OCI-LY3 (cell line): Measurements from ENCODE around the gene BABAM1.

Experiments
- H2AFZ ChIP-seq: fragments of 200-600, 300-600 bp; shearing (Covaris generic); 2 replicates; pipeline ENCODE4 v1.6.0; 2014; ENCODE audit warnings: antibody characterized with exemption, low read depth, low read length
- H3K27ac ChIP-seq: fragments of 200-600, 300-600 bp; sonication (generic); 2 replicates; pipeline ENCODE4 v1.5.1; 2014; ENCODE audit warnings: mild to moderate bottlenecking, low read length, moderate library complexity, mixed read lengths
- H3K27me3 ChIP-seq: fragments of 200-600, 300-600 bp; sonication (generic); 2 replicates; pipeline ENCODE4 v1.6.1; 2014; ENCODE audit warnings: low read depth, low read length, mixed read lengths
- H3K36me3 ChIP-seq: fragments of 200-600, 300-600 bp; sonication (generic); replicated peaks from 2 replicates; pipeline ENCODE3; 2014; ENCODE audit warnings: low read depth, low read length, mixed read lengths
- H3K4me1 ChIP-seq: fragments of 300-600, 200-600 bp; sonication (generic); 2 replicates; pipeline ENCODE4 v1.6.1; 2014; ENCODE audit warnings: low read length, mixed read lengths
- H3K4me2 ChIP-seq: fragments of 200-600, 300-600 bp; sonication (generic); 2 replicates; pipeline ENCODE4 v1.6.1; 2014; ENCODE audit warnings: low read length, mixed read lengths
- H3K4me3 ChIP-seq: fragments of 300-600, 200-600 bp; sonication (generic); 2 replicates; pipeline ENCODE4 v1.5.1; 2014; ENCODE audit warnings: antibody characterized with exemption, mild to moderate bottlenecking, low read length, moderate library complexity
- H3K79me2 ChIP-seq: fragments of 300-600, 200-600 bp; shearing (Covaris generic); 2 replicates; pipeline ENCODE4 v1.6.1; 2014; ENCODE audit warnings: mild to moderate bottlenecking, low read length, mixed read lengths
- H3K9ac ChIP-seq: fragments of 300-600, 200-600 bp; shearing (Covaris generic); 2 replicates; pipeline ENCODE4 v1.6.0; 2014; ENCODE audit warnings: mild to moderate bottlenecking, low read length, moderate library complexity
- H3K9me3 ChIP-seq: fragments of 200-600, 300-600 bp; shearing (Covaris generic); 2 replicates; pipeline ENCODE4 v1.6.1; 2014; ENCODE audit warnings: low read length, mixed read lengths; ENCODE audit not compliant: insufficient read depth
- H4K20me1 ChIP-seq: fragments of 200-600, 300-600 bp; sonication (generic); 2 replicates; pipeline ENCODE4 v1.6.1; 2016; ENCODE audit warnings: low read length, mixed read lengths; ENCODE audit not compliant: insufficient read depth
- CTCF ChIP-seq: fragments of 200-600, 300-600 bp; sonication (generic); IDR thresholded peaks from 2 replicates; pipeline ENCODE4 v1.5.1; 2014; ENCODE audit warnings: antibody characterized with exemption, low read length, low read depth
- EZH2phosphoT487 ChIP-seq: fragments of 200-600 bp; shearing (Covaris generic); IDR thresholded peaks from 2 replicates; pipeline ENCODE4 v1.6.1; 2018; ENCODE audit warnings: antibody characterized with exemption, mixed run types, low read depth

BABAM1 gene

GRCh38 chr19:17240826-17241399 is 26.3 kb upstream of the BABAM1 start:
- Histone ChIP-seq H3K36me3 (peaks cover 3% of the 10 kb centered on the region), H2AFZ (no peak overlapping the region), H3K4me2 (no peak overlapping the region), H3K4me3 (no peak overlapping the region), H3K9ac (no peak overlapping the region), H4K20me1 (peaks cover 16% of the 10 kb centered on the region; the same call in 1 of the 2 replicates), H3K27ac (no peak overlapping the region), H3K79me2 (peaks cover 27% of the 10 kb centered on the region; the same call in 1 of the 2 replicates), H3K9me3 (no peaks in the 10 kb centered on the region), H3K27me3 (no peaks in the 10 kb centered on the region), H3K4me1 (peaks cover 14% of the 10 kb centered on the region; the same call in 1 of the 2 replicates)
- TF ChIP-seq CTCF, result no peak
- TF ChIP-seq EZH2phosphoT487, result no peak

GRCh38 chr19:17242431-17243208 is 24.6 kb upstream of the BABAM1 start:
- peaks cover 16% of the 10 kb centered on the region; the same call in 1 of the 2 replicates for H4K20me1 ChIP-seq
- peaks cover 18% of the 10 kb centered on the region for H3K4me1 ChIP-seq
- H3K36me3 ChIP-seq, result peaks cover 3% of the 10 kb centered on the region
- no peak for TF ChIP-seq EZH2phosphoT487
- no peak for TF ChIP-seq CTCF
- no peak overlapping the region for H3K9ac ChIP-seq
- H2AFZ ChIP-seq, result no peak overlapping the region
- H3K27me3 ChIP-seq, result peaks cover 4% of the 10 kb centered on the region; the same call in 1 of the 2 replicates
- H3K9me3 ChIP-seq, result no peaks in the 10 kb centered on the region
- peaks cover 27% of the 10 kb centered on the region; the same call in 1 of the 2 replicates for H3K79me2 ChIP-seq
- H3K27ac ChIP-seq, result no peak overlapping the region
- no peak overlapping the region for H3K4me3 ChIP-seq
- no peak overlapping the region for H3K4me2 ChIP-seq

DNA sequence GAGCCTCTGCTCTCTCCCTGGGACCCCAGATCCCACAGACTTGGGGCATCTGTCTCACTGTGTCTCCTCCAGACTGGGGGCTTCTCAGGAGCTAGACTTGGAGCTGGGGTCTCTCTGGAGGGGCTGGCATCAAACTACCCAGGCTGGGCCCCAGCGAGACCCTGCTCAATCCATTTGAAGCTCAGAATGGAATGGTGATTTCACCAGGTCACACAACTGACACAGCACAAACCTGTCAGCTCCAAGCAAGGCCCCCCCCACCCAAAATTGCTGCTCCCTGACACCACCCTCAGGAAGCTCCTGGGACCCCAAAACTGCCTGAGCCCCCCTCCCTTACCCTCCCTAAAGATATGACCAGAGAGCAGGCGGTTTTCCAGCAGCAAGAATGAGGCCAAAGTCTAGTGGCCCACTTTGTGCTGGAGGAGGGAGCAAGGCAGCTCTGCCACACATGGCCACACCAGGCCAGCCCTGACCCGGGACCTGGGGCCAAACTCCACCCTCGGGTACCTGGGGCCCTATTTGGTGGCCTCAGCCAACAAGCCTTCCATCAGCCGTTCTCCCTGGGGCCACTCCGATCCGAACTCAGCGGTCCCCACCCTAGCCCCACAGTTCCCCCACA is 23.9 kb upstream of the BABAM1 start:
- TF ChIP-seq EZH2phosphoT487 (no peak), CTCF (no peak)
- Histone ChIP-seq H3K27me3 (peaks cover 4% of the 10 kb centered on the region; the same call in 1 of the 2 replicates), H3K27ac (no peak overlapping the region), H3K9me3 (no peaks in the 10 kb centered on the region), H3K36me3 (no peaks in the 10 kb centered on the region), H4K20me1 (peaks cover 16% of the 10 kb centered on the region; the same call in 1 of the 2 replicates), H2AFZ (no peak overlapping the region), H3K4me2 (peak overlapping the region; percentile 85), H3K79me2 (peaks cover 27% of the 10 kb centered on the region; the same call in 1 of the 2 replicates), H3K9ac (peak overlapping the region; percentile 75; the same call in 1 of the 2 replicates), H3K4me3 (peak overlapping the region; percentile 89), H3K4me1 (peaks cover 18% of the 10 kb centered on the region)
